Measurements from ENCODE around the gene DCTD. TPM values are rescaled to one million over a fixed set of nuclear protein-coding genes. Genes with fewer than 3 reads are reported as not detected.

The DCTD gene
- total and polyA plus RNA-seq, 2 of the 13 experiments (the other 11 are each of a cell fraction or from before 2014, with no cell fraction given) = 85.1 to 95.3 TPM

- no peak for FAIRE-seq
- DNase-seq (ENCODE audit: low spot score) = no peak
- ChIA-PET POLR2A (no interaction called here), CTCF (ENCODE audit: low intra/inter-chr PET ratio, low total read pairs) (no interaction called here)
- BruUV-seq (replicated peaks) = no TSS peak
- Histone ChIP-seq H3K9me3 (ENCODE audit: low read length) (no peaks in the 10 kb centered on the region), H3K36me3 (replicated peaks in 1 of 2; ENCODE audit: control insufficient read depth in 1 of 2, insufficient read depth in 2 of 2, low read length in 2 of 2) (peaks cover 17 to 63% of the 10 kb centered on the region in 2 experiments), H3K4me2 (ENCODE audit: low read depth, low read length) (no peak overlapping the region), H3K27me3 (ENCODE audit: control insufficient read depth in 1 of 2, insufficient read depth in 2 of 2, low read length in 2 of 2) (no peaks in the 10 kb centered on the region), H3K4me1 (ENCODE audit: insufficient read depth, low read length) (peaks cover 44% of the 10 kb centered on the region), H3K9ac (ENCODE audit: insufficient read depth, low read depth, low read length) (no peak overlapping the region), H3K27ac (ENCODE audit: extremely low read length, insufficient read depth, low read length) (peak overlapping the region; percentile 16), H2AFZ (ENCODE audit: low read length) (no peak overlapping the region), H3K79me2 (ENCODE audit: insufficient read depth, low read length) (peaks cover 22% of the 10 kb centered on the region), H4K20me1 (ENCODE audit: insufficient read depth, low read length) (no peaks in the 10 kb centered on the region), H3K4me3 (replicated peaks in 1 of 3; ENCODE audit: insufficient read depth in 1 of 3, low read depth in 2 of 3, low read length in 3 of 3) (no peak overlapping the region)
- ATAC-seq = no peak
- intact Hi-C loops (cut with micrococcal nuclease; ENCODE audit: unreplicated experiment) (no loop called here), in situ Hi-C loops (cut with HindIII; ENCODE audit: extremely low pct_ligation_motif_present, low pct_unique_long_range_greater_than_20kb) (no loop called here)
- 96% methylated on average over 7 of the region's 9 CpGs for WGBS (ENCODE audit: low lambda C conversion rate)
- TF ChIP-seq ZBTB38 (CRISPR knock-in tag; IDR thresholded peaks at IDR 0.05) (peak; percentile 59), BRF2 (CRISPR knock-in tag; IDR thresholded peaks at IDR 0.05) (no peak), ZNF232 (CRISPR knock-in tag; IDR thresholded peaks at IDR 0.05; ENCODE audit: borderline replicate concordance) (no peak), GPBP1L1 (CRISPR knock-in tag; IDR thresholded peaks at IDR 0.05) (no peak), CENPX (CRISPR knock-in tag; IDR thresholded peaks at IDR 0.05) (no peak), GABPA (IDR thresholded peaks at IDR 0.05; ENCODE audit: low read depth, low read length) (no peak), GABPA (CRISPR knock-in tag; IDR thresholded peaks at IDR 0.05; ENCODE audit: low read depth) (no peak), ARID3A (IDR thresholded peaks at IDR 0.05; ENCODE audit: low read depth, low read length) (no peak), ZSCAN20 (CRISPR knock-in tag; IDR thresholded peaks at IDR 0.05; ENCODE audit: borderline replicate concordance) (no peak), ZNF780A (CRISPR knock-in tag; IDR thresholded peaks at IDR 0.05) (no peak), NFYB (CRISPR knock-in tag; IDR thresholded peaks at IDR 0.05) (no peak), ZBTB33 (CRISPR knock-in tag; IDR thresholded peaks at IDR 0.05) (peak; percentile 88), SNRNP70 (IDR thresholded peaks at IDR 0.05; ENCODE audit: low read depth, low read length) (no peak), HOXA7 (CRISPR knock-in tag; IDR thresholded peaks at IDR 0.05) (no peak), ZBTB7B (CRISPR knock-in tag; IDR thresholded peaks at IDR 0.05) (no peak), ZSCAN9 (CRISPR knock-in tag; IDR thresholded peaks at IDR 0.05; ENCODE audit: borderline replicate concordance) (no peak), GATAD2A (CRISPR knock-in tag; IDR thresholded peaks at IDR 0.05) (no peak)
Measured at GRCh38 chr4:182901337-182901736, 15.8 kb downstream of the DCTD start.

Measured in HepG2 (cell line).